COR-L47 (cell line): ENCODE measurements around the gene SPRN.

Source experiments
- DNase-seq: peaks from one replicate; lab custom pipeline; 2025; lab: John Stamatoyannopoulos, UW

Gene SPRN

GRCh38 chr10:133405844-133406527 is 18.4 kb downstream of the SPRN start:
- DNase-seq: no peak

- DNase-seq: no peak
Observed at GRCh38 chr10:133405272-133405671, 19.2 kb downstream of the SPRN start.

- no peak for DNase-seq
Observed at GRCh38 chr10:133403784-133404183, 20.6 kb downstream of the SPRN start.

DNA sequence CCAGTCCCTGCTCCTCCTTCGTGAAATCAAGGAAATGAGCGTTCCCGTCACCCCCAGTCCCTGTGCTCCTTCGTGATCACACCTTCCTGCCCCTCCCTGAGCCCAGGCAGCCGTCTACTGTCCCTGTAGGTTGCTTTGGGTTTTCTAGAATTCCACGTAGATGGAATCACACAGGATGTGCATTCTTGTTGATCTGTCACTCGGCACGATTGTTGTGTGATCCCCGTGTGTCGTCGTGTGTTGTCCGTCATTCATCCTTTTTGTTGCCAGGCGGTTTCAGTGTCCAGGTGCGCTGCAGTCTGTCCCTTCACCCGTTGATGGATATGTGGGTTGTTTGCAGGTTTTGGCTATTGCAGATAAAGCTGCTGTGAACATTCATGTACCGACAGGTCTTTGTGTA is 21.1 kb downstream of the SPRN start:
- DNase-seq: no peak

DNA sequence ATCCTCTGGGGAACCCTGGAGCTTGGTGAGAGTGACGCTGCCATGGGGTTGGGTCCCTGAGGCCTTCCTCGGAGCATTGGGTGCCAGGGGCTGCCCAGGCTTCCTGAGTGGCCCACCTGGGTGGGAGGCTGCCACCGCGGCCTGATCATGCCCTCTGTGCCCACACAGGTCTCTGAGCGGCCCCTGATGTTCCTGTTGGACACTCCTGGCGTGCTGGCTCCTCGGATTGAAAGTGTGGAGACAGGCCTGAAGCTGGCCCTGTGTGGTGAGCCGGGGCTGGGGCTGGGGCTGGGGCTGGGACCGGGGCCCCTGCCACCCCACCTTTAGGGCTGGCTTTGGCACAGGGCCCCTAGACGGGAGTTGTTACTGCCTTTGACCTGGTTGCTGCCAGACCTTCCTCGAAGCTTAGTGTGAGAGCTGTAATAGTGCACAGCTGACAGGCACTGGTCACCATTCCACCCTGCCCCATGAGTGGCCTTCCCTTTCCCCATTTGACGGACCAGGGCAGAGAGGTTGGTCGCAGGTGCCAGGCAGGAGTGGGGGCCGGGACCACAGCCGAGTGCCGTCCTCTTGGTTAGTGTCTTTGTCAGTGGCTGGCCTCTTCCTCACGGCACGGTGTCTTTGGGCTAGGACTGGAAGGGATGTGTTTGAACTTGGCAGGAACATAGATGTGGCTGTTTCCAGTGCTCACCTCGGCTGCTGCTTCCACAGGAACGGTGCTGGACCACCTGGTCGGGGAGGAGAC is 22.3 kb downstream of the SPRN start:
- DNase-seq: no peak

DNA sequence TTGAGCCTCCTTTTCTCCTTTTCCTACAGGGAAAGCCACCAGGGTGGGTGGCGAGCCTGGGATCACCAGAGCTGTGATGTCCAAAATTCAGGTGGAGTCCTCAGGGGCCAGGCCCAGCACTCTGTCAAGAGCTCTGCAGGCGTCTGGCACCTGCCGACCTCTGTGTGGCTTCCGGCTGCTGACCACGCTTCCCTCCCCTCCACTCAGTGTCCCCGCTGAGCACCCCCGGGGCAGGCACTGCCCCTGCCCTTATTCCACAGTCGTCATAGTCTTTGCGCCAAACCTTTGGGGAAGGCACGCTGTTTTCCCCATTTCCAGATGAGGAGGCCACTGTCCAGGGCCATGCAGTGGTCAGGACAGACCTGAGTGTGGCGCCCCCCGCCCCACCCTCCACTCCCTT is 22.9 kb downstream of the SPRN start:
- DNase-seq: no peak

DNA sequence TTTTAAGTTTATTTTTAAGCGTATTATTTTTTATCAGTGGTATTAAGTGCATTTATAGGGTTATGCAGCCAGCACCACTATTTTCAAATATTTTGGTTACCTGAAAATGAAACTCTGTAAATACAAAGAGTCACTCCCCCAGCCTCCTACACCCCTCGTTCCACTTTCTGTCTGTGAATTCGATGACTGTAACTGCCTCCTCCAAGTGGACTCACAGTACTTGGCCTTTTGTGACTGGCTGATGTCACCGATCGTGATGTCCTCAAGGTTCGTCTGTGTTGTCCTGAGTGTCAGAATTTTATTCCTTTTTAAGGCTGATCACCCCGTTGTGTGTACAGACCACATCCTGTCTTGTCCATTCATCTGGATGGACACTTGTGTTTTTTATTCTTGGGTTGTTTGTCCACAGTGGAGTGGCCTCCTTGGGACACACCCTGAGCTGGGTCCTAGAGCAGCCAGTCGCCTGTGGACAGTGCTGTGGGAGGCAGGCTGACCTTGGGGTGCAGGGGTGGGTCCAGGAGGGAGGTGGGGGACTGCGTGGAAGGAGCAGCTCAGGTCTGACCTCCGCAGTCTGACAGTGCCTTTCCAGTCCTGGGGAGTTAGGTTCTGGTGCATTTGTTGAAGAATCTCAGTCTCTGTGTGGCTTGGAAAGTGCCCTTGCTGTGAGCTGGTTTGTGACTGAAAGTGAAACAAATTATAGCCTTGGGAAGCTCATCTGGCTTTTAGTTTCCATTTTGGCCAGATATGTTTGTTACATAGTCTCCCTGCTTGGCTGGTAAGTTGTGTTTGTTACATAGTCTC is 23.6 kb downstream of the SPRN start:
- DNase-seq: no peak

- DNase-seq: no peak
Observed at GRCh38 chr10:133399123-133399601, 25.3 kb downstream of the SPRN start.

GRCh38 chr10:133397938-133398337 is 26.5 kb downstream of the SPRN start:
- DNase-seq: no peak

DNA sequence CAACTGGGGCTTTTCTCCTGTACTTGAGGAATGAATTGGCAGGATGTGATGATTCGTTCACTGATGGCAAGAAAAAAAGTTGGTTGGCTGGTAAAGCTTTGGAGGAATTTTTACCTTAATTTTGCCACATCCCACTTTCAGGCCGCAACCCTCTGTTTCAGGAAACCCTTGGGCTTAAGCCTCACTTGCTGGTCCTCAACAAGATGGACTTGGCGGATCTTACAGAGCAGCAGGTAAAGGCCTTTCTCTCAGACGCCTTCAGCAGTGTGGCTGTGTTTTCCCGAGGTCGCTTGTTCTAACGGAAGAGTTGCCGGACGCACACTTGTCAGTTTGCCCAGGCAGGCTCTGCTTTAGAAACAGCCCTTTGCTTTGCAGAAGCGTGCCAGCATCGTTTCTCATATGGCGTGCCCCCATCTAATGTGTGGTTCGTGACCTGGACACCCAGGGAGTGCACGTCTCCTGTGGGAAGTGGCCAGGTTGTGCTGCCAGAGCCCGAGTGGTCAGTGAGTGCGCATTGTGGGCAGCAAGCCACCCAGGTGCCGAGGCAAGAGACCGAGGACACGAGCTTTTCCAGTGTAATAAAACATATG is 28.3 kb downstream of the SPRN start:
- no peak for DNase-seq

DNA sequence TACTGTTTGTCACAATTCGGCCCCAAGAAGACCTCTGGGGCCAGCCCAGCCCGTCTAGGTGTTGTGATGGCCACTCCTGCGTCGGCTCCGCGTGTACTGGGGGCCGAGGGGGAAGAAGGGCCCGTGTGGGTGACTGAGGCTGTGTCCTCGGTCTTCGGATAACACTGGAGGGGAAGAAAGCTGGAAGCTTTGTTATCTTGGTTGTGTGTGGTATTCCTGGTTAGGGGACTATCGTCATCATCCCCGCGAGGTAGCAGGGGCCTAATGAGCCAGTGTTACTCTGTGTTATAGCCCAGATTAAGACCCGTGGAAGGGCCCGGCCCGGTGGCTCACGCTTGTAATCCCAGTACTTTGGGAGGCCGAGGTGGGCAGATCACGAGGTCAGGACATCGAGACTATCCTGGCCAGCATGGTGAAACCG is 29.6 kb downstream of the SPRN start:
- DNase-seq: no peak

- DNase-seq: peak; percentile 80
Observed at GRCh38 chr10:133394064-133394663, 30.3 kb downstream of the SPRN start, which contains the start of gene MTG1. MTG1 (plus strand) TSS chr10:133394157; CDS start chr10:133394221, 64 bp downstream.

DNA sequence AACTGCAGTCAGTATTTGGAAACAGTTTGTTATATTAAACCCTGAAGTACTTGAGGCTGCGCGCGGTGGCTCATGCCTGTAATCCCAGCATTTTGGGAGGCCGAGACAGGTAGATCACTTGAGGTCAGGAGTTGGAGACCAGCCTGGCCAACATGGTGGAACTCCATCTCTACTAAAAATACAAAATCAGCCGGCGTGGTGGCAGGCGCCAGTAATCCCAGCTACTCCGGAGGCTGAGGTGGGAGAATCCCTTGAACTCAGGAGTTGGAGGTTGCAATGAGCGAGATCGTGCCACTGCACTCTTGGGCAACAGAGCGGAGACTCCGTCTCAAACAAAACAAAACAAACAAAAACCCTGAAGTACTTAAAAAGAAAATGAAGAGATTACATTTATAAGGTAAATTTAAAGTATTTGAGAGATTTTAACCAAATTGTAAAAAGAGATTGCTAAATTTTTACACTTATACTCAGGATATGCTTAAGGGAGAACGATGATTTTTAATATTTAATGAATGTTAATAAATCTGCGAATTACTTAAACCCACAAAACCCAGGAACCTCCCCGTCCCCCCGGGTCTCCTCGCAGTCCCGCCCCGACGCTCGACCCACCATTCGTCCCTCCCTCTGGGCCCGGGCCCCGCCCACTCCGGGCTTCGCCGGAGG is 30.9 kb downstream of the SPRN start:
- DNase-seq: no peak

DNA sequence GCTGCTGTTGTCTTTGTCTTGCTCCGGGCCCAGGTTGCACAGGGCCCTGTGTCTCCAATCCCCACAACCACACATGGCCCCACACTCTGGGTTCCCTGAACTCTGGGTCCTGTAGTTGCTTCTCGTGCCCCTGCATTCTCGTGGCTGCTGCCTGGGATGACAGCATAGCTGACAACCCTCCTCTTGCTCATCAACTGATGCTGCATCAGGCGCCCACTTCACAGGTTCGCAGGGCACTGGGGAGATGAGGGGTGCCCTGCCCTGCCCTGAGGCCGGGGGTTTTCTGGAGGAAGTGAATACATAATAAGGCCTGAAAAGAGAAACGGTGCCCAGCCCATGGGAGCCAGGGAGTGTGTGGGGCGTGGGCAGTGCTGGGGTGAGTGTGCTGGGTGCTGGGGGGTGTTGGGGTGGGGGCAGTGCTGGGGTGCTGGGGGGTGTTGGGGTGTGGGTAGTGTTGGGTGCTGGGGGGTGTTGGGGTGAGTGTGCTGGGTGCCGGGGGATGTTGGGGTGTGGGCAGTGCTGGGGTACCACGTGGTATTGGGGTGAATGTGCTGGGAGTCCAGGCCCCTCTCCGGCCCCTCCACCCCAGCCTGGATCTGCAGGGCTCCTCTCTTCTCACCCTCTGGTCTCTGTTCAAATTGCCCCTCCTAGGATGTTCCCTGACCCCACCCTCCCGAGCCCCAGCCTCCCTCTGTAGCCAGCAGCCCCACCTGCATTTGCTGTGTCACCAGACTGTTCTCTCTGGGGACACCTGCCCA is 32.5 kb downstream of the SPRN start:
- DNase-seq: no peak

GRCh38 chr10:133391249-133391635 is 33.2 kb downstream of the SPRN start:
- no peak for DNase-seq

- DNase-seq: no peak
Observed at GRCh38 chr10:133390597-133391248, 33.7 kb downstream of the SPRN start.

DNA sequence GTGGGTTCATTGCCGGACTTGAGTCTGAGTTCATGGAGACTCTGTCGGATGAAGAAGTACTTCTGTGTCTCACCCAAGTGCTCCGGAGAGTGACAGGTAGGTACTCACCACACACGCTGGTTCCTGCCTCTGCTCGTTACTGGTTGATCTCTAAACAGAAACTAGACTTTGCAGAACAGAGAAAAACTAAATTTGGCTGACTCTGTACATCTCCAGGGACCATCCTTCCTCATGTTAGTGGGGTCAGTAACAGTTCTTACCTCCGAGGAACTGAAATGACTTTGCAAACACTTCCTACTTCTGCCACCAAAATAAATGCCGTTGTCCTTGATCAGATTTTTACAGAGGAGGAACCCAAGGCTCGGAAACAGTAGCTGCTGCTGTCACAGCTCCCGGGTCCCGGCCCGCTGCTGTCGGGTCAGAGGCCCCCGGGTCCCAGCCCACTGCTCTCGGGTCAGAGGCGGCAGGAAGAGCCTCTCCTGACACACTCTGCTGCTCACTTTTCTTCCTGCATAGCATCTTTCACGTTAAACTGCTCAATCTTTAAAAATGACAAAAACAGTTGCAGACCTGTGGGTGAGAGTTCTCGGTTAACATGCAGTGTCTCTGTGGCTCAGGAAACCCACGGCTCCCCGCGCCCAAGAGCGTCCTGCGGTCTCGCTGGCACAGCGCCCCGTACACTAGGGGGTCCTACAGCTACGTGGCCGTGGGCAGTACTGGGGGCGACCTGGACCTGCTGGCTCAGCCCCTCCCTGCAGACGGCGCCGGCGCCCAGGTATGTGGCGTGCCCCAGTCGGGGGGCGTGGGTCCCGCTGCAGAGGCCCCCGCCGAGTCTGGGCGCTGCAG is 35.2 kb downstream of the SPRN start:
- DNase-seq: no peak

DNA sequence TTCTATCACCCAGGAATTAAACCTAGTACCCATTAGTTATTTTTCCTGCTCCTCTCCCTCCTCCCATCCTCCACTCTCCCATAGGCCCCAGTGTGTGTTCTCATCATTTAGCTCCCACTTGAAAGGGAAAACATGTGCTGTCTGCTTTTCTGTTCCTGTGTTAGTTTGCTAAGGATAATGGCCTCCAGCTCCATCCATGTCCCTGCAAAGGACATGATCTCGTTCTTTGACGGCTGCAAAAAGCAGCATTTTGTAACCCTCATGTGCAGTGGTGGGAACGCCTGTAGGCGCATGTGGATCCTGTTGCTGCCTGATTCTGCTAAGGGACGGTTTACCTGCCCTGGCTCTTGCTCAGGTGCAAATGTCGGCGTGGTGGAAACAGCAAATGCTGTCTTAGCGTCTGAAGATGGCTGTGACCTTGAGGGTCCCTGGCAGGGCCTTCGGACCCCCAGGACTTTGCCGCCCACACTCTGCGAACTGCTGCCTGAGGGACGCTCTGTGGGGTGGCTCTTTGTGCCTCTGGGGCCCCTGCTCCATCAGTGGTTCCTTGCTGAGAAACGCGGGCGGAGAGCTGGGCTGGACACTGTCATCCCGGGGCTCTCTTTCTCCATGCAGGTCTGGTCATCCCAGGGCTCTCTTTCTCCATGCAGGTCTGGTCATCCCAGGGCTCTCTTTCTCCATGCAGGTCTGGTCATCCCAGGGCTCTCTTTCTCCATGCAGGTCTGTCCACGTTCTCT is 36.0 kb downstream of the SPRN start:
- no peak for DNase-seq
